ENCODE results near the gene STX10.
"Not testable (repeated sequence)": the region's sequence is repeated elsewhere in the genome, so short reads cannot be mapped to it uniquely, and the experiment has no call there.

Gene STX10, protein sequence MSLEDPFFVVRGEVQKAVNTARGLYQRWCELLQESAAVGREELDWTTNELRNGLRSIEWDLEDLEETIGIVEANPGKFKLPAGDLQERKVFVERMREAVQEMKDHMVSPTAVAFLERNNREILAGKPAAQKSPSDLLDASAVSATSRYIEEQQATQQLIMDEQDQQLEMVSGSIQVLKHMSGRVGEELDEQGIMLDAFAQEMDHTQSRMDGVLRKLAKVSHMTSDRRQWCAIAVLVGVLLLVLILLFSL

DNA sequence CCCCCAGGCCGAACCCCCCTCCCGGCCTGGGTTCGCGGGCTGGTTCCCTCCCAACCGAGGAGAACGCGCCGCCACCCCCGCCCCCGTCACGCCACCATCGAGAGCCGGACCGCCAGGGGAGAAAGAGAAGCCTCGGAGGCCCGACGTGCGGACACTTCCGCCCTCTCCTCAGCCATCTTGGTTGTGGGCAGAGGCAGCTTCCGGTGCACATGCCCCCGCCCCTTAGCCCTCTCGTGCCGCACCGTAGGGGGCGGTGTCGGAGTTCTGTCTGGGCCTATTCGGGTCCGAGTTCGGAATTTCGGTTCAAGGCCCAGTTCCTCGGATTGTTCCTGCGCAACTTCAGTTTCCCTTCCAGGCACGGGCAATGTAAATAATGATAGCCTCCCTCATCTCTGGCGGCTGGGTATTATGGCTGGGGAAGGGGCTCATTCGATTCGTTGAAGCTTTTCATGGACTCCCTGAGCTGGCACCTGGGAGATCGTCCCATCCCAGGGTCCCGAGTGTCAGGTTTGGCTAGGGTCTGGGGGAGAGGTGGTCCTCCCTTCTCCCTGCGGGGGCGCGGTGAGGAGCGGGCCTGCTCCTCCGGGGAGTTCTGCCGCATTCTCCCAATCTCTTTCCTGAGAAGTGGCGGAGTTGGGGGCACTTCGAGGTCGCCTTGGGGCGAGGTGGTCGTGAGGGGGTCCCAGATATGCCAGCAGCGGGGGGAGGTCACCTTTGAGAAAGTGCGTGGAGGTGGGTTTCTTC lies at the start of gene STX10, which contains the start of gene IER2:
TSS of gene STX10 (minus strand) at position 189 of the 744 bp plus-strand sequence. CDS start 202 bp downstream, outside the sequence.
TSS of gene IER2 (plus strand) at position 225 of the 744 bp plus-strand sequence. CDS start 2,776 bp downstream, outside the sequence.
- Histone ChIP-seq H3K9ac (ENCODE audit: low read depth, low read length) (peak within 1 kb of the TSS; percentile 91), H3K36me3 (ENCODE audit: insufficient read depth, low read length) (no peaks in the 10 kb centered on the region), H3K4me1 (ENCODE audit: insufficient read depth, low read length) (no peaks in the 10 kb centered on the region), H3K9me3 (ENCODE audit: control insufficient read depth, insufficient read depth, low read length) (no peaks in the 10 kb centered on the region)

DNA sequence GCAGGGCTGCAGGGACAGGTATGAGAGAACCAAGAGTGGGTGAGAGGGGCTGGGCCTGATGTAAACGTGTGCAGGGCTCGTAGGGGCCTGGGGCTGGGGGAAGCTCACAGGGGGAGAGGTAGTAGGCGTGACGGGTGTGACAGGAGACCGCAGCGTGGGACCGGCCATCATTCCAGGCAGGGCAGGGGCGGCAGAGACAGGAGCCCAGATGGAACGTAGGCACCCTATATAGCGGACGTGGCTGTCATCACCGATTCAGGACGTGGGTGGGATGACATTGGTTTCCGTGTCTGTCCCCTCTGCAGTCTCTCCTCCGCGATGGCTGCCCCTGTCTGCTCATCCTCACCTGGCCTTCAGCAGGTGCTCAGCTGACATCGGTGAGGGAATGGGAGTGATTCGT lies 48.5 kb upstream of the STX10 start:
- H3K36me3 ChIP-seq (ENCODE audit: insufficient read depth, low read length): no peaks in the 10 kb centered on the region
- H3K9me3 ChIP-seq (ENCODE audit: control insufficient read depth, insufficient read depth, low read length): no peaks in the 10 kb centered on the region
- H3K4me1 ChIP-seq (ENCODE audit: insufficient read depth, low read length): no peaks in the 10 kb centered on the region
- no peak overlapping the region for H3K9ac ChIP-seq (ENCODE audit: low read depth, low read length)

DNA sequence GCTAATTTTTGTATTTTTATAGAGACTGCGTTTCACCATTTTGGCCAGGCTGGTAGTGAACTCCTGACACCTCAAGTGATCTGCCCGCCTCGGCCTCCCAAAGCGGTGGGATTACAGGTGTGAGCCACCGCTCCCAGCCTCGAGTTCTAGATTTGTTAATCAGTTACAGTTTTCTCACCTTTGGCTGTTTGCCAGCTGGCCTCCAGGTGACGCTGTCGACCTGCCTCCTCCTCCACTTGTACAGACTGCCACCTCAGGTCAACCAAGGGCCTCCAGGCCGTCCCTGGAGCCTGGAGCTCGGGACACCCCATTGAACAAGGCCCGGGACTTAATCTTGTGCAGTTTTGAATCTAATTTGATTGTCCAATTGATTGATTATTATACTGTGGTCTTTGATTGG lies 45.5 kb upstream of the STX10 start:
- no peaks in the 10 kb centered on the region for H3K4me1 ChIP-seq (ENCODE audit: insufficient read depth, low read length)
- no peak overlapping the region for H3K9ac ChIP-seq (ENCODE audit: low read depth, low read length)
- no peaks in the 10 kb centered on the region for H3K36me3 ChIP-seq (ENCODE audit: insufficient read depth, low read length)
- H3K9me3 ChIP-seq (ENCODE audit: control insufficient read depth, insufficient read depth, low read length): no peaks in the 10 kb centered on the region

DNA sequence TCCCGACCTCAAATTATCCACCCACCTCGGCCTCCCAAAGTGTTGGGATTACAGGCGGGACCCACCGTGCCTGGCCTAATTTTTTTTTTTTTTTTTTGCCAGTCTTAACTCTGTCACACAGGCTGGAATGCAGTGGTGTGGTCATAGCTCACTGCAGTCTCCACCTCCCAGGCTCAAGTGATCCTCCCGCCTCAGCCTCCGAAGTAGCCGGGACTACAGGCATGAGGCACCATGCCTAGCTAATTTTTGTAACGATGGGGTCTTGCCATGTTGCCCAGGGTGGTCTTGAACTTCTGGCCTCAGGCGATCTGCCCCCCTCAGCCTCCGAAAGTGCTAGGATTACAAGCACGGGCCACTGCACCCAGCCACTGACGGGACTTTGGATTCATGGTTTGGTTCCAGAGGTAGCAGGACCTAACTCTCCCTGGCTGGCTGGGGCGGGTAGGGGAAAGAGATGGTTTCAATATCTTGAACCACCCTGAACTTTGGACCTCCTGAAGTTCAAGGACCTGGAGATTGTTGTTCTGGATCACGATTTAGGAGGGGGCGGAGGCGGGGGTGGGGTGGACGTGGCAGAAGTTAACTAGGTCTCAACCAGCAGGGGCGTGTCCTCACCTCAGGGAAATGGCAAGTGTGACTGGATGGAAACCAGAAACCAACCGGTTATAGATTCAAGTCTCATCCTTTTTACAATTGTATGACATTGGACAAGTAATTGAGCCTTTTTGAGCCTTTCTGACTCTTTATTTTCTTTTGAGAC lies 40.8 kb upstream of the STX10 start:
- H3K9ac ChIP-seq (ENCODE audit: low read depth, low read length): no peak overlapping the region
- no peaks in the 10 kb centered on the region for H3K36me3 ChIP-seq (ENCODE audit: insufficient read depth, low read length)
- no peaks in the 10 kb centered on the region for H3K9me3 ChIP-seq (ENCODE audit: control insufficient read depth, insufficient read depth, low read length)
- no peaks in the 10 kb centered on the region; the same call in 1 of the 2 replicates for H3K4me1 ChIP-seq (ENCODE audit: insufficient read depth, low read length)

DNA sequence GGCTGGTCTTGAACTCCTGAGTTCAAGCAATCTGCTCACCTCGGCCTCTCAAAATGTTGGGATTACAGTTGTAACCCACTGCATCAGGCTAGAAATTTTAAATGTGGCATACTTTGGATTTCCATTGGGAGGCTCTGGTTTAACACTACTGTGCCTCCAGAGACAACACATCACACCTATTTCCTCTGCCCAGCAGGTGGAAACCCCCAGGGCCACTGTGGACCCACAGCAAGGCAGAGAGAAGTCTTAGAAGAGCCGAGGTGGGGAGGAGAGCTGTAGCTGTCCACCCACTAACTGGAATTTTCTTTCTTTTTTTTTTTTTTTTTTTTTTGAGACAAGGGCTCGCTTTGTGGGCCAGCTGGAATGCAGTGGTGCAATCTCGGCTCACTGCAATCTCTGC lies 39.4 kb upstream of the STX10 start:
- Histone ChIP-seq H3K4me1 (ENCODE audit: insufficient read depth, low read length) (no peaks in the 10 kb centered on the region; the same call in 1 of the 2 replicates), H3K9ac (ENCODE audit: low read depth, low read length) (no peak overlapping the region), H3K36me3 (ENCODE audit: insufficient read depth, low read length) (no peaks in the 10 kb centered on the region), H3K9me3 (ENCODE audit: control insufficient read depth, insufficient read depth, low read length) (no peaks in the 10 kb centered on the region)

DNA sequence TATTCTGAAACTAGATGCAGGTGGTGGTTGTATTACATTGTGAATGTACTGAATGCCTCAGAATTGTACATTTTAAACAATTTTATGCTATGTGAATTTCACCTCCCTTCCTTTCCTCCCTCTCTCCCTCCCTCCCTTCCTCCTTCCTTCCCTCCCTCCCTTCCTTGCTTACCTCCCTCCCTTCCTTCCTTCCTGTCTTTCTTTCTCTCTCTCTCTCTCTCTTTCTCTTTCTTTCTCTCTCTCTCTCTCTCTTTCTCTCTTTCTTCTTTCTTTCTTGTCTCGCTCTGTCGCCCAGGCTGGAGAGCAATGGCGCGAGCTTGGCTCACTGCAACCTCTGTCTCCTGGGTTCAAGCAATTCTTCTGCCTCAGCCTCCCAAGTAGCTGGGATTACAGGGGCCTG lies 37.2 kb upstream of the STX10 start:
- Histone ChIP-seq H3K36me3 (ENCODE audit: insufficient read depth, low read length) (no peaks in the 10 kb centered on the region), H3K9me3 (ENCODE audit: control insufficient read depth, insufficient read depth, low read length) (no peaks in the 10 kb centered on the region), H3K9ac (ENCODE audit: low read depth, low read length) (no peak overlapping the region), H3K4me1 (ENCODE audit: insufficient read depth, low read length) (no peaks in the 10 kb centered on the region; the same call in 1 of the 2 replicates)

DNA sequence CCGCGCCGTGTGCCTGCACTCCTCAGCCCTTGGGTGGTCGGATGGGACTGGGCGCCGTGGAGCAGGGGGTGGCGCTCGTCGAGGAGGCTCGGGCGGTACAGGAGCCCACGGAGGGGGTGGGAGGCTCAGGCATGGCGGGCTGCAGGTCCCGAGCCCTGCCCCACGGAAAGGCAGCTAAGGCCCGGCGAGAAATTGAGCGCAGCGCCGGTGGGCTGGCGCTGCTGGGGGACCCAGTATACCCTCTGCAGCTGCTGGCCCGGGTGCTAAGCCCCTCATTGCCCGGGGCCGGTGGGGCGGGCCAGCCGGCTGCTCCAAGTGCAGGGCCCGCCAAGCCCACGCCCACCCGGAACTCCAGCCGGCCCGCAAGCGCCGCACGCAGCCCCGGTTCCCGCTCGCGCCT lies 36.5 kb upstream of the STX10 start:
- not testable (repeated sequence) for H3K9ac ChIP-seq (ENCODE audit: low read depth, low read length); H3K9me3 ChIP-seq (ENCODE audit: control insufficient read depth, insufficient read depth, low read length); H3K36me3 ChIP-seq (ENCODE audit: insufficient read depth, low read length); H3K4me1 ChIP-seq (ENCODE audit: insufficient read depth, low read length)

DNA sequence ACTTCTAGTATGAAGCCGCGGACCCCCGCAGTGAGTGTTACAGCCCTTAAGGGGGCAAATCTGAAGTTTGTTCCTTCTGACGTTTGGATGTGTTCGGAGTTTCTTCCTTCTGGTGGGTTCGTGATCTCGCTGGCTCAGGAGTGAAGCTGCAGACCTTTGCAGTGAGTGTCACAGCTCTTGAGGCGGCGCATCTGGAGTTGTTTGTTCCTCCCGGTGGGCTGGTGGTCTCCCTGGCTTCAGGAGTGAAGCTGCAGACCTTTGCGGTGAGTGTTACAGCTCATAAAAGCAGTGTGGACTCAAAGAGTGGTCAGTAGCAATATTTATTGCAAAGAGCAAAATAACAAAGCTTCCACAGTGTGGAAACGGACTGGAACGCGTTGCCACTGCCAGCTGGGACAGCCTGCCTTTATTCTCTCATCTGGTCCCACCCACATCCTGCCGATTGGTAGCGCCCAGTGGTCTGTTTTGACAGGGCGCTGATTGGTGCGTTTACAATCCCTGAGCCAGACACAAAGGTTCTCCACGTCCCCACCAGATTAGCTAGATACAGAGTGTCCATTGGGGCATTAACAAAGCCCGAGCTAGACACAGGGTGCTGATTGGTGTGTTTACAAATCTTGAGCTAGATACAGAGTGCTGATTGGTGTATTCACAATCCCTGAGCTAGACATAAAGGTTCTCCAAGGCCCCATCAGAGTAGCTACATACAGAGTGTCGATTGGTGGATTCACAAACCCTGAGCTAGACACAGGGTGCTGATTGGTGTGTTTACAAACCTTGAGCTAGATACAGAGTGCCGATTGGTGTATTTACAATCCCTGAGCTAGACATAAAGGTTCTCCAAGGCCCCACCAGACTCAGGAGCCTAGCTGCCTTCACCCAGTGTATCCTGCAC lies 35.8 kb upstream of the STX10 start:
- not testable (repeated sequence) for H3K36me3 ChIP-seq (ENCODE audit: insufficient read depth, low read length); H3K9ac ChIP-seq (ENCODE audit: low read depth, low read length); H3K9me3 ChIP-seq (ENCODE audit: control insufficient read depth, insufficient read depth, low read length); H3K4me1 ChIP-seq (ENCODE audit: insufficient read depth, low read length)

DNA sequence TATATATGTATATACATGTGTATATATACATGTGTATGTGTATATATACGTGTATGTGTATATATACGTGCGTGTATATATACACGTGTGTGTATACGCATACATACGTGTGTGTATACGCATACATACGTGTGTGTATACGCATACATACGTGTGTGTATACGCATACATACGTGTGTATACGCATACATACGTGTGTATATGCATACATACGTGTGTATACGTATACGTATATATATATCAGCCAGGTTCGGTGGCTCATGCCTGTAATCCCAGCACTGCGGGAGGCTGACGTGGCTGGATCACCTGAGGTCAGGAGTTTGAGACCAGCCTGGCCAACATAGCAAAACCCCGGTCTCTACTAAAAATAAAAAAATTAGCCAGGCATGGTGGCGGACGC lies 34.8 kb upstream of the STX10 start:
- not testable (repeated sequence) for H3K9ac ChIP-seq (ENCODE audit: low read depth, low read length); H3K4me1 ChIP-seq (ENCODE audit: insufficient read depth, low read length); H3K36me3 ChIP-seq (ENCODE audit: insufficient read depth, low read length); H3K9me3 ChIP-seq (ENCODE audit: control insufficient read depth, insufficient read depth, low read length)

DNA sequence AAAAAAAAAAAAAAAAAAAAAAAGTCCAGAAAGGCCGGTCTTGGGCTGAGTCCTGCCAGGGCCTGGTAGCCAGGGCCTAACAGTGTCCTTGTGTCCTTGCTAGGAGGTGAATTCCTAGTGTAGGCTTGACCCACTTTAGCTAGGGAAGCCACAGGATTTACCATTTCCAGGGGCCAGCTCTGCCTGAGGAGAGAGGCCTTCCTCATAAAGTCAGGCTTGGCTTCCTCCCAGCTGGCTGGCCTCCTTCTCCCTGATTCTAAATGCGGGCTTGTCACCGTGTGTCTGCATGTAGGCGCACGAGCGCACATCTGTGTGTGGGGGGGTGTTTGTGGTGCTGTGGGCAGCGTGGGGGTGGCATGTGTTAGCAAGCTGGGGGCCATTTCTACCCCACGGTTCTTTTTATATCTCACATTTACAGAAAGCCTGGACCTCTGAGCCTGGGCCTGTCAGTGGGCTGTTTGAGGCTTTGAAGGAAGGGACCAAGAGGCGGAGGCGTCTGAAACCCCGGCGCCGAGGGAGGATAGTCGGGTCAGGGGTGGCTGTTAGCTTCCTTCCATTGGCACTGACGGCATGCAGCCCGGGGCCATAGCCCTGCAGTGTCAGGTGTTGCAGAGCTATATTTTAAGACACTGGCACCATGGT lies 31.7 kb upstream of the STX10 start:
- no peaks in the 10 kb centered on the region for H3K36me3 ChIP-seq (ENCODE audit: insufficient read depth, low read length)
- H3K4me1 ChIP-seq (ENCODE audit: insufficient read depth, low read length): peaks cover 4% of the 10 kb centered on the region; the same call in 1 of the 2 replicates
- H3K9me3 ChIP-seq (ENCODE audit: control insufficient read depth, insufficient read depth, low read length): no peaks in the 10 kb centered on the region
- no peak overlapping the region for H3K9ac ChIP-seq (ENCODE audit: low read depth, low read length)

DNA sequence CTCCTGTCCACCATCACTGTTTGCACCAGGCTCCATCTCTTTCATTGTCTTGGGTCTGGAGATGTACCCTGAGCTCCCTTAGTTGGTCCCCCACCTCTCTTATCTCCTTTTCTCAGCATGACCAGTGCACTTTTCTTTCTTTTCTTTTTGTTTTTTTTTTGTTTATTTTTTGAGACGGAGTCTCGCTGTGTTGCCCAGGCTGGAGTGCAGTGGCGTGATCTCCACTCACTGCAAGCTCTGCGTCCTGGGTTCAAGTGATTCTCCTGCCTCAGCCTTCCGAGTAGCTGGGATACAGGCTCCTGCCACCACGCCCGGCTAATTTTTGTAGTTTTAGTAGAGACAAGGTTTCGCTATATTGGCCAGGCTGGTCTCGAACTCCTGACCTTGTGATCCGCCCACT lies 28.1 kb upstream of the STX10 start:
- not testable (repeated sequence) for H3K9me3 ChIP-seq (ENCODE audit: control insufficient read depth, insufficient read depth, low read length); H3K4me1 ChIP-seq (ENCODE audit: insufficient read depth, low read length); H3K9ac ChIP-seq (ENCODE audit: low read depth, low read length); H3K36me3 ChIP-seq (ENCODE audit: insufficient read depth, low read length)

DNA sequence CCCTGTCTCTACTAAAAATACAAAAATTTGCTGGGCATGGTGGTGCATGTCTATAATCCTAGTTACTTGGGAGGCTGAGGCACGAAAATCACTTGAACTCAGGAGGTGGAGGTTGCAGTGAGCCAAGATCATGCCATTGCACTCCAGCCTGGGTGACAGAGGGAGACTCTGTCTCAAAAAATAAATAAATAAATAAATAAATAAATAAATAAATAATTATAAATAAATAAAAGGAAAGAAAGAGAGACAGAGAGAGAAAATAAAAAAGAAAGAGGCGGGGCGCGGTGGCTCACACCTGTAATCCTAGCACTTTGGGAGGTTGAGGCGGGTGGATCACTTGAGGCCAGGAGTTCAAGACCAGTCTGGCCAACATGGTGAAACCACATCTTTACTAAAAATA lies 27.4 kb upstream of the STX10 start:
- H3K9ac ChIP-seq (ENCODE audit: low read depth, low read length); H3K36me3 ChIP-seq (ENCODE audit: insufficient read depth, low read length); H3K9me3 ChIP-seq (ENCODE audit: control insufficient read depth, insufficient read depth, low read length); H3K4me1 ChIP-seq (ENCODE audit: insufficient read depth, low read length): not testable (repeated sequence)

DNA sequence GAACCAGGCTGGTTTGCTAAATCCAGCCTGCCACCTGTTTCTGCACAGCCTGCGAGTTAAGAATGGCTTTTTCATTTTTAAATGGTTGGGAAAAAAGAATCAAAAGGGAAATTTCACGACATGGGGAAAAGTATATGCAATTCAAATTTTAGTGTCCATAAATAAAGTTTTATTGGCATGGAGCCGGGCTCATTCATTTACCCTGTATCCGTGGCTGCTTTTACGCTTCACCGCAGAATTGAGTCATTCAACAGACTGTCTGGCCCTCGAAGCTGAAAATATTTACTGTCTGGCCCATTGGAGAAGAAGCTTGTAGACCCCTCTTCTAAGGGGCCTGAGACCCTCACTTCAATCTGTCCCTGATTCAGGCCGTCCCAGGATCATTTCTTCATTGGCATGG lies 26.2 kb upstream of the STX10 start:
- H3K9me3 ChIP-seq (ENCODE audit: control insufficient read depth, insufficient read depth, low read length): no peaks in the 10 kb centered on the region
- no peak overlapping the region for H3K9ac ChIP-seq (ENCODE audit: low read depth, low read length)
- no peaks in the 10 kb centered on the region; the same call in 1 of the 2 replicates for H3K36me3 ChIP-seq (ENCODE audit: insufficient read depth, low read length)
- no peaks in the 10 kb centered on the region; the same call in 1 of the 2 replicates for H3K4me1 ChIP-seq (ENCODE audit: insufficient read depth, low read length)

Data from ES-I3 (cell line).